ENCODE measurements around the gene PARP12.

PARP12 gene

GRCh38 chr7:140033036-140033435 lies 29.7 kb downstream of the PARP12 start:
- peaks cover 23% of the 10 kb centered on the region for H3K4me1 ChIP-seq (ENCODE audit: control insufficient read depth, insufficient read depth, low read length)
- H3K36me3 ChIP-seq (ENCODE audit: control insufficient read depth, insufficient read depth, low read length, severe bottlenecking) = peaks cover 6% of the 10 kb centered on the region
- H3K9me3 ChIP-seq (ENCODE audit: control insufficient read depth, low read length) = no peaks in the 10 kb centered on the region
- H3K9ac ChIP-seq (ENCODE audit: low read length) = no peak overlapping the region
- H3K27me3 ChIP-seq (replicated peaks; ENCODE audit: control insufficient read depth, insufficient read depth, low read length) = no peaks in the 10 kb centered on the region
- peak; percentile 13 for DNase-seq (ENCODE audit: low read depth)
- no peak overlapping the region for H3K4me3 ChIP-seq (ENCODE audit: low read length)

- H3K27me3 ChIP-seq (replicated peaks; ENCODE audit: control insufficient read depth, insufficient read depth, low read length) = no peaks in the 10 kb centered on the region
- H3K9ac ChIP-seq (ENCODE audit: low read length) = no peak overlapping the region
- H3K36me3 ChIP-seq (ENCODE audit: control insufficient read depth, insufficient read depth, low read length, severe bottlenecking) = peaks cover 14% of the 10 kb centered on the region
- H3K4me1 ChIP-seq (ENCODE audit: control insufficient read depth, insufficient read depth, low read length) = peaks cover 23% of the 10 kb centered on the region
- H3K9me3 ChIP-seq (ENCODE audit: control insufficient read depth, low read length) = no peaks in the 10 kb centered on the region
- peak; percentile 31 for DNase-seq (ENCODE audit: low read depth)
- no peak overlapping the region for H3K4me3 ChIP-seq (ENCODE audit: low read length)
Observed at GRCh38 chr7:140031364-140031763, 31.4 kb downstream of the PARP12 start.

GRCh38 chr7:140029072-140029471 lies 33.7 kb downstream of the PARP12 start:
- Histone ChIP-seq H3K9ac (ENCODE audit: low read length) (no peak overlapping the region), H3K9me3 (ENCODE audit: control insufficient read depth, low read length) (no peaks in the 10 kb centered on the region), H3K36me3 (ENCODE audit: control insufficient read depth, insufficient read depth, low read length, severe bottlenecking) (peaks cover 26% of the 10 kb centered on the region), H3K4me3 (ENCODE audit: low read length) (no peak overlapping the region), H3K27me3 (replicated peaks; ENCODE audit: control insufficient read depth, insufficient read depth, low read length) (no peaks in the 10 kb centered on the region), H3K4me1 (ENCODE audit: control insufficient read depth, insufficient read depth, low read length) (peaks cover 14% of the 10 kb centered on the region)
- no peak for DNase-seq (ENCODE audit: low read depth)

GRCh38 chr7:140028311-140028710 lies 34.4 kb downstream of the PARP12 start:
- H3K36me3 ChIP-seq (ENCODE audit: control insufficient read depth, insufficient read depth, low read length, severe bottlenecking) = peaks cover 33% of the 10 kb centered on the region
- H3K9me3 ChIP-seq (ENCODE audit: control insufficient read depth, low read length) = no peaks in the 10 kb centered on the region
- no peak overlapping the region for H3K4me3 ChIP-seq (ENCODE audit: low read length)
- no peak overlapping the region for H3K9ac ChIP-seq (ENCODE audit: low read length)
- H3K27me3 ChIP-seq (replicated peaks; ENCODE audit: control insufficient read depth, insufficient read depth, low read length) = no peaks in the 10 kb centered on the region
- H3K4me1 ChIP-seq (ENCODE audit: control insufficient read depth, insufficient read depth, low read length) = peaks cover 6% of the 10 kb centered on the region
- DNase-seq (ENCODE audit: low read depth) = no peak

GRCh38 chr7:140027858-140028257 lies 34.9 kb downstream of the PARP12 start:
- Histone ChIP-seq H3K9ac (ENCODE audit: low read length) (no peak overlapping the region), H3K4me3 (ENCODE audit: low read length) (no peak overlapping the region), H3K9me3 (ENCODE audit: control insufficient read depth, low read length) (no peaks in the 10 kb centered on the region), H3K4me1 (ENCODE audit: control insufficient read depth, insufficient read depth, low read length) (peaks cover 3% of the 10 kb centered on the region), H3K36me3 (ENCODE audit: control insufficient read depth, insufficient read depth, low read length, severe bottlenecking) (peaks cover 35% of the 10 kb centered on the region), H3K27me3 (replicated peaks; ENCODE audit: control insufficient read depth, insufficient read depth, low read length) (no peaks in the 10 kb centered on the region)
- DNase-seq (ENCODE audit: low read depth) = no peak

- Histone ChIP-seq H3K27me3 (replicated peaks; ENCODE audit: control insufficient read depth, insufficient read depth, low read length) (no peaks in the 10 kb centered on the region), H3K36me3 (ENCODE audit: control insufficient read depth, insufficient read depth, low read length, severe bottlenecking) (peaks cover 35% of the 10 kb centered on the region), H3K4me1 (ENCODE audit: control insufficient read depth, insufficient read depth, low read length) (peaks cover 2% of the 10 kb centered on the region), H3K9ac (ENCODE audit: low read length) (no peak overlapping the region), H3K9me3 (ENCODE audit: control insufficient read depth, low read length) (no peaks in the 10 kb centered on the region), H3K4me3 (ENCODE audit: low read length) (no peak overlapping the region)
- no peak for DNase-seq (ENCODE audit: low read depth)
Observed at GRCh38 chr7:140026935-140027334, 35.8 kb downstream of the PARP12 start.

GRCh38 chr7:140025814-140026433 lies 36.8 kb downstream of the PARP12 start:
- Histone ChIP-seq H3K36me3 (ENCODE audit: control insufficient read depth, insufficient read depth, low read length, severe bottlenecking) (peaks cover 35% of the 10 kb centered on the region), H3K4me1 (ENCODE audit: control insufficient read depth, insufficient read depth, low read length) (no peaks in the 10 kb centered on the region), H3K9me3 (ENCODE audit: control insufficient read depth, low read length) (no peaks in the 10 kb centered on the region), H3K4me3 (ENCODE audit: low read length) (no peak overlapping the region), H3K27me3 (replicated peaks; ENCODE audit: control insufficient read depth, insufficient read depth, low read length) (no peaks in the 10 kb centered on the region), H3K9ac (ENCODE audit: low read length) (no peak overlapping the region)
- DNase-seq (ENCODE audit: low read depth) = no peak

GRCh38 chr7:140025241-140025640 lies 37.5 kb downstream of the PARP12 start:
- H3K36me3 ChIP-seq (ENCODE audit: control insufficient read depth, insufficient read depth, low read length, severe bottlenecking) = peaks cover 35% of the 10 kb centered on the region

GRCh38 chr7:140024585-140024984 lies 38.2 kb downstream of the PARP12 start:
- no peak for DNase-seq (ENCODE audit: low read depth)
- H3K27me3 ChIP-seq (replicated peaks; ENCODE audit: control insufficient read depth, insufficient read depth, low read length) = no peaks in the 10 kb centered on the region
- H3K36me3 ChIP-seq (ENCODE audit: control insufficient read depth, insufficient read depth, low read length, severe bottlenecking) = peaks cover 35% of the 10 kb centered on the region
- no peaks in the 10 kb centered on the region for H3K9me3 ChIP-seq (ENCODE audit: control insufficient read depth, low read length)
- H3K4me3 ChIP-seq (ENCODE audit: low read length) = no peak overlapping the region
- no peaks in the 10 kb centered on the region for H3K4me1 ChIP-seq (ENCODE audit: control insufficient read depth, insufficient read depth, low read length)
- H3K9ac ChIP-seq (ENCODE audit: low read length) = no peak overlapping the region

More at GRCh38 chr7:140025241-140025640, 37.5 kb downstream of the PARP12 start:
- Histone ChIP-seq H3K4me3 (ENCODE audit: low read length) (no peak overlapping the region), H3K27me3 (replicated peaks; ENCODE audit: control insufficient read depth, insufficient read depth, low read length) (no peaks in the 10 kb centered on the region), H3K9me3 (ENCODE audit: control insufficient read depth, low read length) (no peaks in the 10 kb centered on the region), H3K9ac (ENCODE audit: low read length) (no peak overlapping the region), H3K4me1 (ENCODE audit: control insufficient read depth, insufficient read depth, low read length) (no peaks in the 10 kb centered on the region)
- DNase-seq (ENCODE audit: low read depth) = no peak

GRCh38 chr7:140023728-140024127 lies 39.0 kb downstream of the PARP12 start:
- Histone ChIP-seq H3K36me3 (ENCODE audit: control insufficient read depth, insufficient read depth, low read length, severe bottlenecking) (peaks cover 35% of the 10 kb centered on the region), H3K9me3 (ENCODE audit: control insufficient read depth, low read length) (no peaks in the 10 kb centered on the region), H3K27me3 (replicated peaks; ENCODE audit: control insufficient read depth, insufficient read depth, low read length) (no peaks in the 10 kb centered on the region), H3K9ac (ENCODE audit: low read length) (no peak overlapping the region), H3K4me3 (ENCODE audit: low read length) (no peak overlapping the region), H3K4me1 (ENCODE audit: control insufficient read depth, insufficient read depth, low read length) (no peaks in the 10 kb centered on the region)
- DNase-seq (ENCODE audit: low read depth) = no peak

- H3K4me1 ChIP-seq (ENCODE audit: control insufficient read depth, insufficient read depth, low read length) = no peaks in the 10 kb centered on the region
- H3K9me3 ChIP-seq (ENCODE audit: control insufficient read depth, low read length) = no peaks in the 10 kb centered on the region
- H3K36me3 ChIP-seq (ENCODE audit: control insufficient read depth, insufficient read depth, low read length, severe bottlenecking) = peaks cover 32% of the 10 kb centered on the region
- peak; percentile 38 for DNase-seq (ENCODE audit: low read depth)
- H3K27me3 ChIP-seq (replicated peaks; ENCODE audit: control insufficient read depth, insufficient read depth, low read length) = peaks cover 3% of the 10 kb centered on the region
- H3K9ac ChIP-seq (ENCODE audit: low read length) = no peak overlapping the region
- H3K4me3 ChIP-seq (ENCODE audit: low read length) = no peak overlapping the region
Observed at GRCh38 chr7:140022582-140023211, 40.1 kb downstream of the PARP12 start.
